Keratinocyte (primary cell): ENCODE results near the gene RNF112.

ENCODE experiments used
- CTCF ChIP-seq, 3 experiments: IDR thresholded peaks in 1 of 3; conservative IDR thresholded peaks in 1 of 3; optimal IDR thresholded peaks in 1 of 3; 2 replicates in 2 of 3; 3 replicates in 1 of 3; pipeline versions ENCODE3 to v1.5.1; 2011; ENCODE audit warnings: low read length in 3 of 3, mild to moderate bottlenecking in 3 of 3, moderate library complexity in 2 of 3, control low read depth in 1 of 3, inconsistent platforms in 1 of 3; ENCODE audit not compliant: insufficient read depth in 2 of 3; ENCODE audit errors: extremely low read depth in 1 of 3
- EZH2 ChIP-seq: IDR thresholded peaks from one replicate; pipeline ENCODE4 v1.6.1; 2012; ENCODE audit warnings: inconsistent platforms, mild to moderate bottlenecking, low read length, moderate library complexity

- TF ChIP-seq CTCF (optimal IDR thresholded peaks at IDR 0.05 in 1 of 3, IDR thresholded peaks at IDR 0.05 in 1 of 3, conservative IDR thresholded peaks at IDR 0.05 in 1 of 3; ENCODE audit: extremely low read depth in 1 of 3, insufficient read depth in 2 of 3, low read length in 3 of 3): no peak
- TF ChIP-seq EZH2: no peak
Measured at GRCh38 chr17:19380481-19381301, 30.3 kb upstream of the RNF112 start.
